Measurements from ENCODE around the gene THBS4.

DNA sequence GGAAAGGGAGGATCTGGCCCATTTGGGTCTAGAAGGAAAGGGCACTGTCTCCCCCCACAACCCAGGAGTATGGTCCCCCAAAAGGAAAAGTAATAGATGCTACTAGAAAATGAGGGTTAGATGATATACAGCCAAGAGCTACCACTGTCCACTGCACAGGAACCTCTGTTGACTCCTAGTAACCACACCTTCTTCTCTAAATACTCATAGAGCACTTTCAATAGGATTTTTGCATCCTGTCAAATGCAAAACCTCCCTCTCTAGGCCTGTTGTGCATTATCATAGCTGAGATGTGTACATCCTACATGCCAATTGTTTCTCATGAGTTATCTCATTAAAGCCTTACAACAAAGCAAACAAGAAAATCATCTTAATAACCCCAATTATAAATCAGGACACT lies 66.8 kb downstream of the THBS4 start:
- TF ChIP-seq, protein P1, sequence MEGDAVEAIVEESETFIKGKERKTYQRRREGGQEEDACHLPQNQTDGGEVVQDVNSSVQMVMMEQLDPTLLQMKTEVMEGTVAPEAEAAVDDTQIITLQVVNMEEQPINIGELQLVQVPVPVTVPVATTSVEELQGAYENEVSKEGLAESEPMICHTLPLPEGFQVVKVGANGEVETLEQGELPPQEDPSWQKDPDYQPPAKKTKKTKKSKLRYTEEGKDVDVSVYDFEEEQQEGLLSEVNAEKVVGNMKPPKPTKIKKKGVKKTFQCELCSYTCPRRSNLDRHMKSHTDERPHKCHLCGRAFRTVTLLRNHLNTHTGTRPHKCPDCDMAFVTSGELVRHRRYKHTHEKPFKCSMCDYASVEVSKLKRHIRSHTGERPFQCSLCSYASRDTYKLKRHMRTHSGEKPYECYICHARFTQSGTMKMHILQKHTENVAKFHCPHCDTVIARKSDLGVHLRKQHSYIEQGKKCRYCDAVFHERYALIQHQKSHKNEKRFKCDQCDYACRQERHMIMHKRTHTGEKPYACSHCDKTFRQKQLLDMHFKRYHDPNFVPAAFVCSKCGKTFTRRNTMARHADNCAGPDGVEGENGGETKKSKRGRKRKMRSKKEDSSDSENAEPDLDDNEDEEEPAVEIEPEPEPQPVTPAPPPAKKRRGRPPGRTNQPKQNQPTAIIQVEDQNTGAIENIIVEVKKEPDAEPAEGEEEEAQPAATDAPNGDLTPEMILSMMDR (IDR thresholded peaks at IDR 0.05; ENCODE audit: poor library complexity, severe bottlenecking), result no peak
- no peak for TF ChIP-seq EZH2 (IDR thresholded peaks at IDR 0.05; ENCODE audit: borderline replicate concordance, insufficient read depth, low read length, poor library complexity, severe bottlenecking)
- no peak for TF ChIP-seq POLR2AphosphoS5 (IDR thresholded peaks at IDR 0.05)
- TF ChIP-seq EP300 (conservative IDR thresholded peaks at IDR 0.05; ENCODE audit: poor library complexity, severe bottlenecking), result no peak
- TF ChIP-seq TAF1 (IDR thresholded peaks at IDR 0.05; ENCODE audit: low read depth), result no peak
